Measurements from ENCODE around the gene THSD4.

DNA sequence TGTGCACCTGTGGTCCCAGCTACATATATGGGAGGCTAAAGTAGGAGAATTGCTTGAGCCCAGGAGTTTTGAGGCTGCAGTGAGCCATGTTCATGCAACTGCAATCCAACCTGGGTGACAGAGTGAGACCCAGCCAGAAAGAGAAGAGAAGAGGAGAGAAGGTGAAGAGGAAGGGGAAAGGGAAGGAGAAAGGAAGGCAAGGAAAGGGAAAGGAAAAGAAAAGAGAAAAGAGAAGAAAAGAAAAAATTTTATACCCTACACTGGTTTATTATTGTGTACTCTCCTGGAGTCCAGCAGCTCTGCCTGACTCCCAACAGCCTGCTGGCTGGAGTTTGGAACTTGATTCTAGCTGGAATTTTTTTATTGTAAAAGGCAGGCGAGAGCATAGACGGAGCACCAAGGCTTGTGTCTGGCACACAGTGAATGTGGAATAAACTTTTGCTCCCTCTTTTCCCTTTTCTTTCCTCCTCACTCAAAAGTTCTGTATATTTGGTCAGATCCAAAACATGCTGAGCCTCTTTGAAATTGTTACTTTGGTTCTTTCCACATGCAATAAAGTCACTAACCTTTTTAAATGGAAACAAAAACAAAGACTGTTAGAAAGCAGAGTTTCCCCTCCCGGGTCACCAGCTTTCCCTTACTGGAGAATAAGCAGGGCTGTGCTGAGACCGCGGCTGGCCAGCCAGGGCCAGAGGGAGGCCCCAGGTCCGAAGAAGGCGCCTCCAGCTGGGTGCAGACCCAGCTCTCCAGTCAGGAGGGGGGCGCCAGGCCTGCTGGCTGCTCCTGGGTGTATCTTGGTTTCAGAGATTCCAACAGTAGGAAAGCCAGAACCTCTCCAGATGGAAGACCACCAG, 9.9 kb downstream of the THSD4 start:
- TF ChIP-seq POLR2A (IDR thresholded peaks at IDR 0.05) (no peak), EP300 (IDR thresholded peaks at IDR 0.05) (no peak), POLR2AphosphoS5 (IDR thresholded peaks at IDR 0.05) (no peak)
- TF ChIP-seq, protein P1, sequence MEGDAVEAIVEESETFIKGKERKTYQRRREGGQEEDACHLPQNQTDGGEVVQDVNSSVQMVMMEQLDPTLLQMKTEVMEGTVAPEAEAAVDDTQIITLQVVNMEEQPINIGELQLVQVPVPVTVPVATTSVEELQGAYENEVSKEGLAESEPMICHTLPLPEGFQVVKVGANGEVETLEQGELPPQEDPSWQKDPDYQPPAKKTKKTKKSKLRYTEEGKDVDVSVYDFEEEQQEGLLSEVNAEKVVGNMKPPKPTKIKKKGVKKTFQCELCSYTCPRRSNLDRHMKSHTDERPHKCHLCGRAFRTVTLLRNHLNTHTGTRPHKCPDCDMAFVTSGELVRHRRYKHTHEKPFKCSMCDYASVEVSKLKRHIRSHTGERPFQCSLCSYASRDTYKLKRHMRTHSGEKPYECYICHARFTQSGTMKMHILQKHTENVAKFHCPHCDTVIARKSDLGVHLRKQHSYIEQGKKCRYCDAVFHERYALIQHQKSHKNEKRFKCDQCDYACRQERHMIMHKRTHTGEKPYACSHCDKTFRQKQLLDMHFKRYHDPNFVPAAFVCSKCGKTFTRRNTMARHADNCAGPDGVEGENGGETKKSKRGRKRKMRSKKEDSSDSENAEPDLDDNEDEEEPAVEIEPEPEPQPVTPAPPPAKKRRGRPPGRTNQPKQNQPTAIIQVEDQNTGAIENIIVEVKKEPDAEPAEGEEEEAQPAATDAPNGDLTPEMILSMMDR (IDR thresholded peaks at IDR 0.05): no peak

Measured in upper lobe of left lung (tissue), 4 donors.